Measurements from ENCODE around the gene ELOVL7. TPM values are rescaled to one million over a fixed set of nuclear protein-coding genes. Genes with fewer than 3 reads are reported as not detected.
"Not testable (repeated sequence)": the region's sequence is repeated elsewhere in the genome, so short reads cannot be mapped to it uniquely, and the experiment has no call there.

Gene ELOVL7
- total RNA-seq, 4 donors from 2014 or later = 41.5 to 96.9 (median 69.8) TPM

GRCh38 chr5:60712950-60713349, 131.1 kb downstream of the ELOVL7 start:
- DNase-seq (ENCODE audit: low spot score in 2 of 2) = no peak
- intact Hi-C loops (cut with DNase I; ENCODE audit: low total_unique reads) = no loop called here
- no peak for TF ChIP-seq POLR2A (IDR thresholded peaks at IDR 0.05)
- TF ChIP-seq, protein P1, sequence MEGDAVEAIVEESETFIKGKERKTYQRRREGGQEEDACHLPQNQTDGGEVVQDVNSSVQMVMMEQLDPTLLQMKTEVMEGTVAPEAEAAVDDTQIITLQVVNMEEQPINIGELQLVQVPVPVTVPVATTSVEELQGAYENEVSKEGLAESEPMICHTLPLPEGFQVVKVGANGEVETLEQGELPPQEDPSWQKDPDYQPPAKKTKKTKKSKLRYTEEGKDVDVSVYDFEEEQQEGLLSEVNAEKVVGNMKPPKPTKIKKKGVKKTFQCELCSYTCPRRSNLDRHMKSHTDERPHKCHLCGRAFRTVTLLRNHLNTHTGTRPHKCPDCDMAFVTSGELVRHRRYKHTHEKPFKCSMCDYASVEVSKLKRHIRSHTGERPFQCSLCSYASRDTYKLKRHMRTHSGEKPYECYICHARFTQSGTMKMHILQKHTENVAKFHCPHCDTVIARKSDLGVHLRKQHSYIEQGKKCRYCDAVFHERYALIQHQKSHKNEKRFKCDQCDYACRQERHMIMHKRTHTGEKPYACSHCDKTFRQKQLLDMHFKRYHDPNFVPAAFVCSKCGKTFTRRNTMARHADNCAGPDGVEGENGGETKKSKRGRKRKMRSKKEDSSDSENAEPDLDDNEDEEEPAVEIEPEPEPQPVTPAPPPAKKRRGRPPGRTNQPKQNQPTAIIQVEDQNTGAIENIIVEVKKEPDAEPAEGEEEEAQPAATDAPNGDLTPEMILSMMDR (IDR thresholded peaks at IDR 0.05) = no peak
- H3K4me3 ChIP-seq (ENCODE audit: low read depth, poor library complexity, severe bottlenecking) = no peak overlapping the region
- WGBS, 2 donors = 94 to 95% methylated on average over 5 of the region's 5 CpGs

GRCh38 chr5:60711892-60712291, 132.2 kb downstream of the ELOVL7 start:
- WGBS, 2 donors = 68 to 82% methylated on average over 3 of the region's 3 CpGs
- H3K4me3 ChIP-seq (ENCODE audit: low read depth, poor library complexity, severe bottlenecking); DNase-seq (ENCODE audit: low spot score in 2 of 2); intact Hi-C loops (cut with DNase I; ENCODE audit: low total_unique reads): not testable (repeated sequence)

GRCh38 chr5:60710362-60710761, 133.7 kb downstream of the ELOVL7 start:
- 64 to 75% methylated on average over 3 of the region's 3 CpGs for WGBS, 2 donors
- no peak overlapping the region for H3K4me3 ChIP-seq (ENCODE audit: low read depth, poor library complexity, severe bottlenecking)
- no peak for DNase-seq (ENCODE audit: low spot score in 2 of 2)
- TF ChIP-seq, protein P1 (IDR thresholded peaks at IDR 0.05) = no peak
- TF ChIP-seq POLR2A (IDR thresholded peaks at IDR 0.05) = no peak
- intact Hi-C loops (cut with DNase I; ENCODE audit: low total_unique reads) = no loop called here

DNA sequence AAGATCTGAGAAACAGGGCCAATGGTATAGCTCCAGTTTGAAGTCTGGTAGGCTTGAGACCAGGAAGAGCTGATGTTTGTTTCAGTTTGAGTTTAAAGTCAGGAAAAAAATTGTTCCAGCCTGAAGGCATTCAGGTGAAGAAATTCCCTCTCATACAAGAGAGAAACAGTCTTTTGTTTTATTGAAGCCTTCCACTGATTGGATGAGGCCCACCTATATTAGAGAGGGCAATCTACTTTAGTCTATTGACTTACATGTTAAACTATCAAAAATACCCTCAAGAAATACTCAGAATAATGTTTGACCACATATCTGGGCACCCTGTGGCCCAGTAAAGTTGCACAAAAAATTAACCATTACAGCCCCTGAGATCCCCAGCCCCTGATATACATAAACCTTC, 138.9 kb downstream of the ELOVL7 start:
- TF ChIP-seq, protein P1 (IDR thresholded peaks at IDR 0.05) = no peak
- TF ChIP-seq POLR2A (IDR thresholded peaks at IDR 0.05) = no peak
- intact Hi-C loops (cut with DNase I; ENCODE audit: low total_unique reads) = no loop called here
- no peak for DNase-seq (ENCODE audit: low spot score in 2 of 2)
- H3K4me3 ChIP-seq (ENCODE audit: low read depth, poor library complexity, severe bottlenecking) = no peak overlapping the region

DNA sequence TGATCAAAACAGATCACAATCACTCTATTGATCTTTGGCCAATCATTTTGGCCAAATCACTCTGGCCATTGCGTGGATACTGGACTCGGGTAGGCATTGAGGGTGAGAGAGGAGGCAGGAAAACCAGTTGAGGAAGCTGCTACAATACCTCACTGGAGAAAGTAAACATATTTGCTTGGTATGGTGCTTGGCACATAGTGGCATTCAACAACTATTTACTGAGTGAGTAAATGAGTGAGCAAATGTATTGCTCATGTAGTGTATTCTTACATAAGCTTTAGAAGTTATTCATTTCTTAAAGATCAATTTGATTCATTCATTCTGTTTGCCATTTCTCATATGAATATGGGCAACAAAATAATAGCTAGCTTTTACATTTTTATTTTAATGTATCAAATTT, 140.1 kb downstream of the ELOVL7 start:
- no peak for TF ChIP-seq POLR2A (IDR thresholded peaks at IDR 0.05)
- TF ChIP-seq, protein P1 (IDR thresholded peaks at IDR 0.05) = no peak
- no peak for DNase-seq (ENCODE audit: low spot score in 2 of 2)
- intact Hi-C loops (cut with DNase I; ENCODE audit: low total_unique reads) = no loop called here
- H3K4me3 ChIP-seq (ENCODE audit: low read depth, poor library complexity, severe bottlenecking) = no peak overlapping the region
- 87 to 94% methylated on average over 2 of the region's 2 CpGs for WGBS, 2 donors

Other genes starting within 250 kb of the ELOVL7 start
- 1 to 10 TPM in 2 of 4 donors, under 1 TPM in 2; 0.13 to 2.9 (median 1.3) TPM for gene DEPDC1B, start 144.1 kb downstream of the ELOVL7 start, total RNA-seq
- 10 to 100 TPM in 2 of 4 donors, 1 to 10 TPM in 2; 5.0 to 29.1 (median 11.9) TPM for gene ERCC8, start 100.8 kb upstream of the ELOVL7 start, total RNA-seq
- gene NDUFAF2, start 100.9 kb upstream of the ELOVL7 start, total RNA-seq = 10 to 100 TPM; 13.3 to 22.7 (median 16.0) TPM